Measurements from ENCODE around the gene ANKRD13A.
"Not testable (repeated sequence)": the region's sequence is repeated elsewhere in the genome, so short reads cannot be mapped to it uniquely, and the experiment has no call there.

The ANKRD13A gene

DNA sequence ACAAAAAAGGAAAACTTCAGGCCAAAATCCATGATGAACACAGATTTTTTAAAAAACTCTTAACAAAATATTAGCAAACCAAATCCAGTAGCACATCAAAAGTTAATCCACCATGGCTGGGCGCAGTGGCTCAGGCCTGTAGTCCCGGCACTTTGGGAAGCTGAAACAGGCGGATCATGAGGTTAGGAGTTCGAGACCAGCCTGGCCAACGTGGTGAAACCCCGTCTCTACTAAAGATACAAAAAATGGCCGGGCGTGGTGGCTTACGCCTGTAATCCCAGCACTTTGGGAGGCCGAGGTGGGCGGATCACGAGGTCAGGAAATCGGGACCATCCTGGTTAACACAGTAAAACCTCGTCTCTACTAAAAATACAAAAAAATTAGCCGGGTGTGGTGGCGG is 13.0 kb upstream of the ANKRD13A start:
- not testable (repeated sequence) for DNase-seq

DNA sequence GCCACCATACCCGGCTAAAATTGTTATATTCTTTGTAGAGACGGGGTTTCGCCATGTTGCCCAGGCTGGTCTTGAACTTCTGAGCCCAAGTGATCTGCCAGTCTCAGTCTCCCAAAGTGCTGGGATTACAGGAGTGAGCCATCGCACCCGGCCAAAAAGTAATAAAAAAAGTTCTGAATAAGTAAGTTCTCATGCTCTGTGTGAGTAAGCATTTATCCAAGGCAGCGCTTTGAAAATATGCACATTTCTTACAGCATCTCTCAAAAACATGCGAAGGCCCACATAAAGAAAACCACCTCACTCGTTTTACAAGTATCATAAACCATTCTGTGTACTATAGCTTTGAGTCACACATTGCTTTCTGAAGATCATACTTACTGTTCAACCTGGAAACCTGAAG is 11.6 kb upstream of the ANKRD13A start:
- no peak for DNase-seq

DNA sequence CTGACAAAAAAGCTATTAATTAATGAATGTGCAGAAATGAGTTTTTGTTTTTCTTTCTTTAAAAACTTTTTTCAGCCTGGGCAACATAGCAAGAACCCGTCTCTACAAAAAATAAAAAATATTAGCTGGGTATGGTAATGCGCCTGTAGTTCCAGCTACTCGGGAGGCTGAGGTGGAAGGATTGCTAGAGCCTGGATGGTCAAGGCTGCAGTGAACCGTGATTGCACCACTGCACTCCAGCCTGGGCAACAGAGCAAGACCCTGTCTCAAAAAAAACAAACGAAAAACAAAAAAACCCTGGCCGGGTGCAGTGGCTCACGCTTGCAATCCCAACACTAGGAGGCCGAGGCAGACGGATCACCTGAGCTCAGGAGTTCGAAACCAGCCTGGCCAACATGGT is 11.0 kb upstream of the ANKRD13A start:
- no peak for DNase-seq

DNA sequence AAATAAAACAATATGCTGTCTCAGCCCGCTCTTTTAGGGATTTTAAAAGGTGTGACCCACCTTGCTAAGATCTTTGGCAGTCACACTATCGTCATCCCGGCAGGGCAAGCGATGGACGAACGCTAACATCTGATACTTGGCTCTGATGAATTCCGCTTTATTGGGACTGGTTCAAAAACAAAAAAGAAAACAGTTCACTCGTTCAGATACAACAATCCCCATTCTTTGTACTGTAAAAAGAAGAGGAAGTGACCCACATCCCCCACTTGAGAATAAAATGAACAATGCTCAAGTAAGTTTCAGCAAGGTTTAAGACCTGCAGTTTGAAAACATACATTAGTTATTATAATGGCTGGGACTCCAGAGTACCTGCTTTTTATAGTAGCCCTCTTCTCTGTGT is 10.3 kb upstream of the ANKRD13A start:
- no peak for DNase-seq

DNA sequence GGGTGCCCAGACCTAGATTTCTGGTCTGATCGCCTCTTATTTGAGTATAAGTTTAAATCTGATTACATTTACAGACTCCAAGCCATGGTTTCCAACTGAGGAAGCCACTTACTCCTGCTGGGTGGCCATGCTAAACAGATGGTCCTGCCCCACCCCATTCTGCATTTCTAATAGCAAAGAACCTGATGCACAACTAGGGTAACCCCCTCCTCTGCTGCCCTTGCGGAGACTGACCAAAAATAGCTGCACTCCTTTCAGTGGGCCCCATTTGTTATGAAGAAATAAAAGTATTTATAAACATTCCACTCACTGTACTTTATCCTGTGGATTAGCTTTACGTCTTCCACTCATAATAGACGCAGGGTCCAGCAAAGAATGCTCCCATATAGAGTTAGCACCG is 9.8 kb upstream of the ANKRD13A start:
- DNase-seq = no peak

DNA sequence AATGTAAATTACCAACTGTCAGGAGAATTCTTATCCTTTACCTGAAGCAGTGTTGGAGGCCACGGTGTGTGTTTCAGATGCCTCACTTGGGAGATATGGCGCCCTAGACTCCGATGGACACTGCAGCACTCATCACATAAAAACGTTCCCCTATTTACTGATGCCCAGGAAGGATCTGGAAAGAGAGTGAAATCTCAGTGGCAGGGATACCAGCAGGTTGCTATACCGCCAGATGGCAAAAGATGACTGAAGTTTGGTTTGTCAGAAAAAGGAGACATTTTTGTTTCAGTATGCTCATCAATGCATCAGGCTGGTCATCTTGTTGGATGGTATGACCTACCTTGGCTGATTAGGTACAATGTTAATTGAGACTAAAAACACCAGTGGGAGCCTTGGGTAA is 7.6 kb upstream of the ANKRD13A start:
- no peak for DNase-seq

DNA sequence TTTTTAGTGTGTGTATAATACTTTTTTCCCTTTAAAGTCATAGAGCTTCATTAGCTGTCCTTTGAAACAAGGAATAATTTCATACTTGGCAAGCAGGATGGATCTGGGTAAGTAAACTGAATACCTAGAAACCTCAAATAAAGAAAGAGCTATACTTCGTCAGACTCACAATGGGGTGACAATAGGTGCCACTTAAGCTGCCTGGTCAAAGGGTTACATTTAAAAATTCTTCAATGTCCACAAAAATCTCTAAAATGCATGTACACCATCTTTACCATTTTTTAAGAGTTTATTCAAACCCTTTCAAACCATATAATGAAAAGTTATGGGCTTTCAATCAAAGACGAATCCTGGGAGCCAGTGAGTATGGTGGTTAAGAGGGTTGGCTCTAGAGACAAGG is 6.1 kb upstream of the ANKRD13A start:
- no peak for DNase-seq

DNA sequence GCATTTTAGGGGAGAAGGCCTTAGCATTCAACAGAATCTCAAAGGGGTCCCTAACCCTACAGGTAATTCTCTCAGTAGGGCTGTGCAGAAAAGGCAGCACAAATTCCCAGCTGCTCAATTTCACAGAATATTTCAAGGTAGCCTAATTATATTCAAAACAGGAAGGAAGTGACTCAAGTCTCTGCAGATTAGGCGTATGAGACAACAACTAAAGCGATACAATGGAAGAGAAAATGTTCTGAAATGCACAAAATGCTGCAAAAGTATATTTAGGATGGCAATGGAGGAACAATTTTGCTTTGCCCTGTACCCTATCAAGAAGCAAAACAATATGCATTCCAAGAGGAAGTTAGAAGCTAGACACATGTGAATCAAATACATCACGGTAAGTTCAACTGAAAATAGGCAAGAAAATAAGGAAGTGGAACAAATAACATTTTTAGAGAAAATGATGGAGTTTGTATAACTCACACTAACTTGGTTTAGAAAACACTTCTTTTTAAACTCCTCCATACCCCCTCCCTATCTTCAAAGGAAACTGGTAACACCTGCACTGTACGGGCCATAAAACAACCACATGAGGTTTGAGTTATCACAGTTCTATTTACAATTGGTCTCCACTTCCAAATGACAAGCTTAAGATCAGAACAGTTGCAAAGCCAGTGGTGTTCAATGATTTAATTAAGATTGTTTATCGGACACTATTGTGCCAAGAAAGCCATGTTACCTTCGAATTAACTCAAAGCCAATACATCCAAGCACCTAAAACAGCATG is 4.6 kb upstream of the ANKRD13A start:
- no peak for DNase-seq

DNA sequence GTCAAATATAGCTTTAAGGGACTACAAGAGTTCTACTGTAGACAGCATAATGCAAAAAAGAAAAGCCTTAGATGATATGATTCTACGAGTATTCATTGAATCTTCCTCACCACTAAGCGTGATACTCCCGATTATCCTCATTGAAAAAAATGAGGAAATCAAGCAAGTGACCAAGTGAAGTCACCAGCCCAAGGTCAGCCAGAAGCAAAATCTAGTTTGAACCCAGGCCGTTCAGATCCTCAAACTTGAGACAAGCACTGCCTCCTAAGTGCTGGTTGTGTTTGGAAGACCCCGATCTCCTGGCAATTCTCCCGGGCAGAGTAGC is 3.9 kb upstream of the ANKRD13A start:
- DNase-seq = no peak

DNA sequence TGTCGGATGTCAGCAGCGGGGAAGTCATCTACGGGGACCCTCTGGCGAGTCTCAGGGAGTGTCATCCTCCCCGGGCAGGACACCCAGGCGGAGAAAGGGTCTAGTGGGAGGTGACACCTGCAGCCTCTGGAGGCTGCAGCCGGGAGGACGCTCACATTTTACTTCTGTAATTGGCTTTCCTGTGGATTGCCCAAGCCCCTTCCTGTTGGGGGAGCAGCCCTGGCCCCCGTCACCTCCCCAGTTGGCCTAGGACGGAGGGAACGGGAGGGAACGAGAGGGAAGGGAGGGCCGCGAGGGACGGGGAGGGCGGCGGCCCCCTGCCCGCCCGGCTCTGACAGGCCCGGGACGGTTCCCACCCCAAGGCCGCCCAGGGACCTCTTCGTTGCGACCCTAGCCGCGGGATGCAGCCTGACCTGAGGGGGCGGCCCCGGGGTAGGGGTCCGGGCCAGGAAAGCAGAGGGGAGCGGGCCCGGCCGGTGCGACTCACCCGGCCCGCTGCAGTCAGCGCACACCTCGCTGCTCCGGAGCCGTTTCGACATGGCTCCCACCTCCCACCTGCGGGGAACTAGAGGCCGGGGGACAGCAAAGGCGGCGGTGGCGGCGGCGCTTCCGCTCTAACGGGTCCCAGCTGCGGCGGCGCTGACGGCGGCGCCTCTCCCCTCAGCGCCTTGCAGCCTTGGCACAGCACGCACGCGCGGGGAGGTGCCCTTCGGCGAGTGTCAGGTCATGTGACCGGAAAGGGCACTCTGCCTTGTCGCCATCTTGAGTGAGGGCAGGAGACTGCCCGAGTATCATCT is 3.3 kb upstream of the ANKRD13A start, which contains the start of gene GIT2:
Gene GIT2 (minus strand): TSS at position 683 of the 797 bp plus-strand sequence. CDS start 144 bp downstream, at position 539.
- peak; percentile 92 for DNase-seq

DNA sequence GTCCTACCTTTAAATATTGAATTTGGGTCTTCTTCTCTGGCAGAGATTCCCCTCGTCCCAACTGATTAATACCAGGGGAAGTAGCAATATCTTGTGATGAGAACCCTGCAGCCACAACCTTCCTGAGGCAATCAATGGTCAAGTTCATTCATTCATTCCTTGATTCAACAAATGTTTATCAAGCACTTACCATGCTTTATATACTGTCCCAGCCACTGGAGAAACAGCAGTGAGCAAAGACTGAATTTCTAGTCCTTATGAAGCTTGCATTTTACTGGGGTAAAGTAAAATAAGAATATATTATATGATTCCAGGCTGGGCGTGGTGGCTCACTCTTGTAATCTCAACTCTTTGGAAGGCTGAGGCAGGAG is 2.8 kb upstream of the ANKRD13A start:
- DNase-seq = no peak

DNA sequence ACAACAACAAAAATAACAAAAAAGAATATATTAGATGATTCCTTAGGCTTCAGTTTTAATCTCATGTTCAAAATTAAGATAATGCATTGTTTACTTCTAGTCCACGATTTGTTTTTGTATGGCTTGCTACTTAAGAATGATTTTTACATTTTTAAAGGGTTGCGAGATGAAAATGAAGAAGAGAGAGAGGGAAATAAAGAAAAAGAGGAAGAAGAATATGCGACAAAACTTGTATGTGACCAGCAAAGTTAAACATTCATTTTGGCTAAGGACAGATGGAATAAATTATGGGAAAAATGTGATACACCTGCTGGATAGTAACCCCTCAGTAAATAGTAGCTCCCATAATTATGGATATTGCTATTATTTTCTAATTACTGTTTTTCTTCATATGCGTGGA is 1.8 kb upstream of the ANKRD13A start:
- DNase-seq = no peak

DNA sequence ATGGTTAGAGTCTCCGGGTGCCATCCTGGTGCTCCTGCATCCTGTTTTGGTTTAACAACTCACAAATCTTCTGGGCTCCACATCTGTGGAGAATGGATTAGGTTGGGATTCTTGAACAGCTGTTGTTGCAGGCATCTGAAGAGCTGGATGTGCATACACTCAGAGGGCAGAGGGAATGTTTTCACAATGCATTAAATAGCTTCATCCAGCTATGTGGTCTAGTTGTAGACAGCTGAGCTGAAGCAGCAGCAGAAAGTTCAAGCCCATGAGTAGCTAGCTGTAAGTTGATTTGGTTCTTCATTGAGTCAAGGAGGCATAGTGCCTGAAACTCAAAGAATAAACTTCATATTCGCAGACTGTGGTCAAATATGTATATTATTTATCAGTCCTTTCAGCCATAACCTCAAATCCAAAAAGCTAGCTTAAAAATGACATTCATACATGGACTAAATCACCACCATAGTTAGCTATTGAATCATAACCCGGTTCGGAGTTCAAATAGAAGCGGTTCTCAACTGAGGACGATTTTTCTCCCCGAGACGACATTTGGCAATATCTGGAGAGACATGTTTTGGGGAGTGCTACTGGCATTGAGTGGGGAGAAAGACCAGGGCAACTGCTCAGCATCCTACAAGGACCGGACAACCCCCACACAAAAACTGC is 858 bp upstream of the ANKRD13A start:
- peak; percentile 54 for DNase-seq

DNA sequence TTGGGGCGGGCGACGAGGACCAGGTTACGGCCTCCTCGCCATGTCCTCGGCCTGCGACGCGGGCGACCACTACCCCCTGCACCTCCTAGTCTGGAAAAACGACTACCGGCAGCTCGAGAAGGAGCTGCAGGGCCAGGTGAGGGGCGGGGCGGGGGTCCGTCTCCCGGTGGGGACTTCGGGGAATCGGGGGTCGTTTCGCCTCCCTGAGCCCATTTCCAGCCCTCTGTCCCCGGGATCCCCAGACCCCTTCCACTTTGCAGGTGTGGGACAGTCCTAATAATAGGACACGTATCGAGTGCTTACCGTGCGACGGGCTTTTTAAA is 380 bp downstream of the ANKRD13A start:
- no peak for DNase-seq

DNA sequence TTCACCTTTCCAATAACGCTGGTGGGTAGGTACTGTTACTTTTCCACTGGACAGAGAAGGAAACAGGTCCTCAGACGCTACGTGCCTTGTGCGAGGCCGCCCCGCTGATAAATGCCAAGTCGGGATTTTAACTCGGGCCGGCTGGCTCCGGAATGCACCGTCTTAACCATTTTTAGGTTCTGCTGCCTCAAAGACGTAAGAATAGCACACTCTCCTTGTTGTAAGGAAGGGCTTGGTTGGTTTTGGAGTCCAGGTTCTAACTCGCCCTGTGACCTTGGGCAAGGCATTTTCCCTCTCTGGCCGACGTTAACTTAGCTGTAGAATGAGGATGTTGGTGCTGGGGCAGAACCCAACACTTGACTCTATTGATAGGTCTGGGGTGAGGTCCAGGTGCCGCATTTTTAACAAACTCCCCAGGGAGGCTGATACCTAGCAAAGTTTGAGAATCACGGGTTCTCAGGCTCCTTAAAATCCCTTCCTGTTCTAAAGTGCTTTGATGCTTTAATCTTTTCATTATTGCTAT is 814 bp downstream of the ANKRD13A start:
- DNase-seq = peak; percentile 40

DNA sequence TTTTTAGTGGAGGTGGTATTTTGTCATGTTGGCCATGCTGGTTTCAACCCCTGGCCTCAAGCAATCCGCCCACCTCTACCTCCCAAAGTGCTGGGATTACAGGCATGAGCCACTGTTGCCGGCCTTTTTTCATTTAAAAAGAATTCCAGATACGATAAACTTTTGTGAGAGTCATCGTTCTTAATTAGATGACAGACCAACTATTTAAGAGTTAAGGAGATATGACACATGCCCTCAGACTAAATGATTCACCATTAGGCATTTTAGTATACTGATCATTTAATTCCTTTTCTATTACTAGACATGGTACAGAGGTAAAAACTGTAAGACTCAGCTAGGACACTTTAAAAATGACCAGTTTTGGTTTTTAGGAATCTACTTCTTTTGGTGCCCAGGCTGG is 2.4 kb downstream of the ANKRD13A start:
- DNase-seq = no peak

DNA sequence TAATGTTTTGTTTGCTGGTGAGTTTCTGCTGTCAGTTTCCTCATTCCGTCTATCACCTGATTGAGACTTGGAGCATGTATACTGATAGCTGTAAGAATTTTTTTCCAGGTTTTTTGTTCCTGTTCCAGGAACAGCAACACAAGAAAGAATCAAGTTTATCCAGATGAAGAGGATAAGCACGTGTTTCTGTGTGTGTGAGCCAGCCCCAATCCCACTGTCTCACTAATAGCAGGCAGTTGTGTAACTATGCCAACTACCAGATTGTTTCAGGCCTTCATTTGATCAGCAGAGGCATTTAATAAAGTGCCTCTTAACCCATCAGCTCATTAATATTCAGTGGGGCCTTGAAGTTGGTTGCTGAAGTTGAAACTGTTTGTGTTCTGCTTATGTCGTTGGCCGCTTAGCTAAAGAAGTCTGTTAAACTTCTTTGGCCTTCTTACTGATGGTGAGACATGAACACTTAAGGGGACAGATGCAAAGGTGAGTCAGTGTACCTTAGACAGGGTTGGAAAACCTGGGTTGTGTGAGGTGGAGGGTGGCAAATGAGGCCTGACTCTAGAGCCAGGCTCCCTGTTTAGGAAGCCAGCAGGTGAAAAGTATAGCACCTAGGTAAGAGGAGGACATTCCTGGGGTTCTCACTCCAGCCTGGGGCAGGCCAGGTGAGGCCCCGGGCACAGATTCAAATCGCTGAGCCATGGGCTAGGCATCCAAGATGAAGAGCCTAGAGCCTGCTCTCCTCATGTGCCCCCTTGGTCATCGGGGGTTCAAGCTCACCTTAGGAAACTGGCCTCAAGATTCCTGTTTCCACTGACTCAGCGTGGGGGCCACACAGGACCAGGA is 3.7 kb downstream of the ANKRD13A start:
- no peak for DNase-seq

DNA sequence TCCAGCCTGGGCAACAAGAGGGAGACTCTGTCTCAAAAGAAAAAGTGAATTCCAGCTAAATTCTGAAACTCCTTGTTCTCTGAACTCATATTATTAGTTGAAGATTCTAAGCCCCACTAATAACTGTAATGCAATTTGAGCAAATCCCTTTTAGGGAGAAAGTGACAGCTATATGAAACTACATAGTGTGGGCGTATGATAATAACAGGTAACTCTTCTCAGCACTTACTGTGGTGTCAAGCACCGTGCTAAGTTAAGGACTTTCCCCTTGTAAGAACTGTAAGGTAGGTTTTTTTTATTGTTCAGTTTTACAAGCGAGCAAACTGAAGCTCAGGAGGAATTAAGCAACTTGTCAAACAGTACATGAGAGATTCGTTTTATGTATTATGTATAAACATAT is 5.4 kb downstream of the ANKRD13A start:
- DNase-seq = no peak

DNA sequence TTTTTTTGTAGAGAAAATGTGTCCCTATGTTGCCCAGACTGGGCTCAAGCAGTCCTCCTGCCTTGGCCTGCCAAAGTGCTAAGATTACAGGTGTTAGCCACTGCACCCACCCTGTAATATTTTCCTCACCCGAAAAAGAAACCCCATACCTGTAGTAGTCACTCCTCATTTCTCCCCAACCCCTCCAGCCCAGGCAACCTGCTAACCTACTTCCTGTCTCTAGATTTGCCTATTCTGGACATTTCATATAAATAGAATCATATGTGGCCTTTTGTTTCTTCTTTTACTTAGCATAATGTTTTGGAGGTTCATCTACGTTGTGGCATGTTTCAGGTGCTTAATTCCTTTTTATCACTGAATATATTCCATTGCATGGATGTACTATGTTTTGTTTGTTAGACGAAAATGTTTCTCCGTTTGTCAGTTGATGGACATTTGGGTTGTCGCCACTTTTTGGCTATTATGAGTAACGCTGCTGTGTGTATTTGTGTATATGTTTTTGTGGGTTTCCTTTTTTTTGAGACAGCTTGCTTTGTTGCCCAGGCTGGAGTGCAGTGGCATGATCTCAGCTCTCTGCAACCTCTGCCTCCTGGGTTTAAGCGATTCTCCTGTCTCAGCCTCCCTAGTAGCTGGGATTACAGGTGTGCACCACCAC is 6.2 kb downstream of the ANKRD13A start:
- no peak for DNase-seq

DNA sequence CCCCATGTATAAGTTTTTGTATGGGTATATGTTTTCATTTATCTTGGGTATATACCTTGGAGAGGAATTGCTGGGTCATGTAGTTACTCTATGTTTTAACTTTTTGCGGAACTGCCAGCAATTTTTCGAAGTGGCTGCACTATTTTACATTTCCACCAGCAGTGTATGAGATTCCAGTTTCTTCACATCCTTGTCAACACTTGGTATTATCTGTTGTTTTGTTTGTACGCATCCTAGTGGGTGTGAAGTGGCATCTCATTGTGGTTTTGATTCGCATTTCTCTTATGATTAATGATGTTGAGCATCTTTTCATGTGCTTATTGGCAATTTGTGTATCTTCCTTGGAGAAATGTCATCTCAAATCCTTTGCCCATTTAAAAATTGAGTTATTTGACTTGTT is 6.9 kb downstream of the ANKRD13A start:
- no peak for DNase-seq

DNA sequence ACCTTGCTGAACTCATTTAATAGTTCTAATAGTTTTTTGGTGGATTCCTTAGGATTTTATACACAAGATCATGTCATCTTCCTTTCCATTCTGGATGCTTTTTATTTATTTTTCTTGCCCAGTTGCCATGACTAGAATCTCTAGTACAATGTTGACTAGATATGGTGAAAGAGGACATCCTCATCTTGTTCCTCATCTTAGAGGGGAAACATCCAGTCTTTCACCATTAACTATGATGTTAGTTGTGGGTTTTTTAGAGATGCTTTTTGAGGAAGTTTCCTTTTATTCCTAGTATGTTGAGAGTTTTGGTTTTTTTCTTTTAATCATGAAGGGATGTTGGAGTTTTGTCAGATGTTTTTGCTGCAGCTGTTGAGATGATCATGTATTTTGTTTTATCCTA is 8.7 kb downstream of the ANKRD13A start:
- DNase-seq = no peak

DNA sequence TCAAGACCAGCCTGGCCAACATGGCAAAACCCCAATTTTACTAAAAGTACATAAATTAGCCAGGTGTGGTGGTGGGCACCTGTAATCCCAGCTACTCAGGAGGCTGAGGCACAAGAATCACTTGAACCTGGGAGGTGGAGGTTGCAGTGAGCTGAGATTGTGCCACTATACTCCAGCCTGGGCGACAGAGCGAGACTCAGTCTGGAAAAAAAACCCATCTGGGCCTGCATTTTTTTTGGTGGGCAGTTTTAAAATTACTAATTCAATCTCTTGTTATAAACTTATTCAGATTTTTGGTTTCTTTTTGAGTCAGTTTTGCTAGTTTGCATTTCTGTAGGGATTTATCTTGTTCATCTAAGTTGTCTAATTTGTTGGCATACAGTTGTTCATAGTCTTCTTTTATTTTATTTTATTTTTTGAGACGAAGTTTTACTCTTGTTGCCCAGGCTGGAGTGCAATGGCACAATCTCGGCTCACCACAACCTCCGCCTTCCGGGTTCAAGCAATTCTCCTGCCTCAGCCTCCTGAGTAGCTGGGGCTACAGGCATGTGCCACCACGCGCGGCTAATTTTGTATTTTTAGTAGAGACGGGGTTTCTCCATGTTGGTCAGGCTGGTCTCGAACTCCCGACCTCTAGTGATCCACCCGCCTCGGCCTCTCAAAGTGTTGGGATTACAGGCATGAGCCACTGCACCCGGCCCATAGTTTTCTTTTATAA is 9.6 kb downstream of the ANKRD13A start:
- DNase-seq = not testable (repeated sequence)
